Gastroesophageal sphincter (tissue), 3 donors: ENCODE measurements around the gene VAV2.

Experiments used
- EP300 ChIP-seq: sonication (generic); formaldehyde crosslinking; IDR thresholded peaks from one replicate; pipeline ENCODE4 v1.6.1; 2017; ENCODE audit warnings: antibody characterized with exemption, mild to moderate bottlenecking
- POLR2A ChIP-seq, 2 donors: fragments of 450-650 bp; IDR thresholded peaks; one replicate each; pipeline ENCODE4 v1.6.1; 2017; ENCODE audit warnings: antibody characterized with exemption in 2 of 2, mild to moderate bottlenecking in 2 of 2, moderate library complexity in 1 of 2
- POLR2AphosphoS5 ChIP-seq: sonication (generic); formaldehyde crosslinking; IDR thresholded peaks from one replicate; pipeline ENCODE4 v1.6.1; 2017; ENCODE audit warnings: antibody characterized with exemption
- TF ChIP-seq, protein P1 (sequence below), 4 experiments: fragments of 200-600 bp in 2 of 4; fragments of 450-650 bp in 2 of 4; sonication (generic) in 1 of 4; IDR thresholded peaks; one replicate each; pipeline ENCODE4 v1.5.1; 2017 to 2019; ENCODE audit warnings: antibody characterized with exemption in 4 of 4, mild to moderate bottlenecking in 2 of 4, moderate library complexity in 2 of 4

DNA sequence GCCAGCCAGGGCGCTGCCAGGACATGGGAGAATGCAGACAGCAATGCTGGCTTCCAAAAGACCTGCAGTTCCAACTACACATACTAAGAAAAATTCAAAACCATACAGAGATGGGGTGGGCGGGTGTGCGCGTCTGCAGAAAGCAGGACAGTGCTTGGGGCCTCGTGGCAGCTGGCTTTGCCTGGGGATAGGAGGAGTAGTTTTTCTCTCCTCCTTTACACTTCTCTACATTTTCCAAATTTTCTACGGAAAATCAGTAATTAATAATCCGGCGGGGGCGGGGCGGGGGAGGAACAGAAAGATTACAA lies 210.3 kb downstream of the VAV2 start:
- TF ChIP-seq EP300, result no peak
- TF ChIP-seq, protein P1, sequence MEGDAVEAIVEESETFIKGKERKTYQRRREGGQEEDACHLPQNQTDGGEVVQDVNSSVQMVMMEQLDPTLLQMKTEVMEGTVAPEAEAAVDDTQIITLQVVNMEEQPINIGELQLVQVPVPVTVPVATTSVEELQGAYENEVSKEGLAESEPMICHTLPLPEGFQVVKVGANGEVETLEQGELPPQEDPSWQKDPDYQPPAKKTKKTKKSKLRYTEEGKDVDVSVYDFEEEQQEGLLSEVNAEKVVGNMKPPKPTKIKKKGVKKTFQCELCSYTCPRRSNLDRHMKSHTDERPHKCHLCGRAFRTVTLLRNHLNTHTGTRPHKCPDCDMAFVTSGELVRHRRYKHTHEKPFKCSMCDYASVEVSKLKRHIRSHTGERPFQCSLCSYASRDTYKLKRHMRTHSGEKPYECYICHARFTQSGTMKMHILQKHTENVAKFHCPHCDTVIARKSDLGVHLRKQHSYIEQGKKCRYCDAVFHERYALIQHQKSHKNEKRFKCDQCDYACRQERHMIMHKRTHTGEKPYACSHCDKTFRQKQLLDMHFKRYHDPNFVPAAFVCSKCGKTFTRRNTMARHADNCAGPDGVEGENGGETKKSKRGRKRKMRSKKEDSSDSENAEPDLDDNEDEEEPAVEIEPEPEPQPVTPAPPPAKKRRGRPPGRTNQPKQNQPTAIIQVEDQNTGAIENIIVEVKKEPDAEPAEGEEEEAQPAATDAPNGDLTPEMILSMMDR (IDR thresholded peaks at IDR 0.05), result no peak
- no peak for TF ChIP-seq POLR2A (IDR thresholded peaks at IDR 0.05)
- TF ChIP-seq POLR2AphosphoS5, result no peak
